Keratinocyte (primary cell): Measurements from ENCODE around the gene FUT6. TPM values are rescaled to one million over a fixed set of nuclear protein-coding genes. Genes with fewer than 3 reads are reported as not detected.

ENCODE experiments used
- DNase-seq: peaks from one replicate; pipeline ENCODE4 v3.0.0-alpha.2; 2011; ENCODE audit warnings: low read depth, missing footprints, low spot score
- FAIRE-seq: peaks from 2 replicates; lab custom pipeline; 2011; peaks lifted over from hg19 to GRCh38; lab: Jason Lieb, UNC
- H2AFZ ChIP-seq: 2 replicates; pipeline ENCODE4 v1.6.0; 2012; ENCODE audit warnings: low read length, control low read depth, inconsistent platforms; ENCODE audit not compliant: control insufficient read depth
- H3K27ac ChIP-seq: 2 replicates; pipeline ENCODE4 v1.5.1; 2011; ENCODE audit warnings: low read length; ENCODE audit not compliant: control insufficient read depth, insufficient read depth
- H3K27me3 ChIP-seq: 3 replicates; pipeline ENCODE4 v1.6.0; 2011; ENCODE audit warnings: low read length; ENCODE audit not compliant: control insufficient read depth, insufficient read depth; ENCODE audit errors: extremely low read depth
- H3K36me3 ChIP-seq, 2 experiments: 2 replicates in 1 of 2; 3 replicates in 1 of 2; pipeline ENCODE4 v1.5.1; 2011; ENCODE audit warnings: low read length in 2 of 2, mild to moderate bottlenecking in 1 of 2; ENCODE audit not compliant: control insufficient read depth in 2 of 2, insufficient read depth in 2 of 2; ENCODE audit errors: extremely low read depth in 1 of 2
- H3K4me1 ChIP-seq: 3 replicates; pipeline ENCODE4 v1.5.1; 2011; ENCODE audit warnings: low read length; ENCODE audit not compliant: control insufficient read depth, insufficient read depth; ENCODE audit errors: extremely low read depth
- H3K4me2 ChIP-seq: 3 replicates; pipeline ENCODE4 v1.6.0; 2011; ENCODE audit warnings: low read depth, low read length; ENCODE audit not compliant: control insufficient read depth, insufficient read depth; ENCODE audit errors: extremely low read depth
- H3K4me3 ChIP-seq, 3 experiments: fragments of 200-600 bp in 1 of 3; sonication (generic) in 1 of 3; 2 replicates in 2 of 3; 3 replicates in 1 of 3; pipeline ENCODE4 v1.5.1; 2011 to 2016; ENCODE audit warnings: low read length in 3 of 3, mild to moderate bottlenecking in 3 of 3, control low read depth in 2 of 3, inconsistent platforms in 1 of 3, low read depth in 1 of 3, mixed read lengths in 1 of 3, mixed run types in 1 of 3, moderate library complexity in 1 of 3; ENCODE audit not compliant: control insufficient read depth in 2 of 3, insufficient read depth in 2 of 3; ENCODE audit errors: extremely low read depth in 1 of 3
- H3K79me2 ChIP-seq: 2 replicates; pipeline ENCODE4 v1.6.0; 2012; ENCODE audit warnings: low read length; ENCODE audit not compliant: control insufficient read depth, insufficient read depth
- H3K9ac ChIP-seq: 3 replicates; pipeline ENCODE4 v1.6.0; 2011; ENCODE audit warnings: low read length; ENCODE audit not compliant: control insufficient read depth, insufficient read depth; ENCODE audit errors: extremely low read depth
- H3K9me1 ChIP-seq: 3 replicates; pipeline ENCODE4 v1.6.0; 2011; ENCODE audit warnings: low read length; ENCODE audit not compliant: control insufficient read depth, insufficient read depth; ENCODE audit errors: extremely low read depth
- H3K9me3 ChIP-seq: 2 replicates; pipeline ENCODE4 v1.5.1; 2012; ENCODE audit warnings: low read depth, low read length; ENCODE audit not compliant: control insufficient read depth
- H4K20me1 ChIP-seq: 3 replicates; pipeline ENCODE4 v1.6.0; 2011; ENCODE audit warnings: low read length; ENCODE audit not compliant: control insufficient read depth, insufficient read depth; ENCODE audit errors: extremely low read depth
- EZH2 ChIP-seq: IDR thresholded peaks from one replicate; pipeline ENCODE4 v1.6.1; 2012; ENCODE audit warnings: inconsistent platforms, mild to moderate bottlenecking, low read length, moderate library complexity
- dilution Hi-C: fragments of 300-500 bp; cut with MboI; formaldehyde crosslinking; loops from one replicate; pipeline ENCODE4 v1.7.0; 2020; ENCODE audit warnings: low sequenced_read_pairs; ENCODE audit not compliant: extremely low pct_ligation_motif_present
- polyA plus RNA-seq, 5 experiments: library from polyadenylated mRNA; depleted of rRNA in 3 of 5; stranded (reverse) in 3 of 5; stranded (forward) in 1 of 5; unstranded in 1 of 5; fragments of >200 nt; gene quantifications; 1 replicate in 1 of 5; 2 replicates in 3 of 5; 3 replicates in 1 of 5; pipeline versions ENCODE4 v1.2.1 to v1.2.3, GENCODE V29; 2011 to 2012; ENCODE audit warnings: missing spikeins in 2 of 5, low read depth in 1 of 5, low replicate concordance in 1 of 5
- TF ChIP-seq, protein P1 (sequence below), 3 experiments: IDR thresholded peaks in 1 of 3; conservative IDR thresholded peaks in 1 of 3; optimal IDR thresholded peaks in 1 of 3; 2 replicates in 2 of 3; 3 replicates in 1 of 3; pipeline versions ENCODE3 to v1.5.1; 2011; ENCODE audit warnings: low read length in 3 of 3, mild to moderate bottlenecking in 3 of 3, moderate library complexity in 2 of 3, control low read depth in 1 of 3, inconsistent platforms in 1 of 3; ENCODE audit not compliant: insufficient read depth in 2 of 3; ENCODE audit errors: extremely low read depth in 1 of 3

FUT6 gene
- polyA plus RNA-seq, 1 donor (not counting 4 experiments of a cell fraction or from before 2014, with no cell fraction given), result not detected

DNA sequence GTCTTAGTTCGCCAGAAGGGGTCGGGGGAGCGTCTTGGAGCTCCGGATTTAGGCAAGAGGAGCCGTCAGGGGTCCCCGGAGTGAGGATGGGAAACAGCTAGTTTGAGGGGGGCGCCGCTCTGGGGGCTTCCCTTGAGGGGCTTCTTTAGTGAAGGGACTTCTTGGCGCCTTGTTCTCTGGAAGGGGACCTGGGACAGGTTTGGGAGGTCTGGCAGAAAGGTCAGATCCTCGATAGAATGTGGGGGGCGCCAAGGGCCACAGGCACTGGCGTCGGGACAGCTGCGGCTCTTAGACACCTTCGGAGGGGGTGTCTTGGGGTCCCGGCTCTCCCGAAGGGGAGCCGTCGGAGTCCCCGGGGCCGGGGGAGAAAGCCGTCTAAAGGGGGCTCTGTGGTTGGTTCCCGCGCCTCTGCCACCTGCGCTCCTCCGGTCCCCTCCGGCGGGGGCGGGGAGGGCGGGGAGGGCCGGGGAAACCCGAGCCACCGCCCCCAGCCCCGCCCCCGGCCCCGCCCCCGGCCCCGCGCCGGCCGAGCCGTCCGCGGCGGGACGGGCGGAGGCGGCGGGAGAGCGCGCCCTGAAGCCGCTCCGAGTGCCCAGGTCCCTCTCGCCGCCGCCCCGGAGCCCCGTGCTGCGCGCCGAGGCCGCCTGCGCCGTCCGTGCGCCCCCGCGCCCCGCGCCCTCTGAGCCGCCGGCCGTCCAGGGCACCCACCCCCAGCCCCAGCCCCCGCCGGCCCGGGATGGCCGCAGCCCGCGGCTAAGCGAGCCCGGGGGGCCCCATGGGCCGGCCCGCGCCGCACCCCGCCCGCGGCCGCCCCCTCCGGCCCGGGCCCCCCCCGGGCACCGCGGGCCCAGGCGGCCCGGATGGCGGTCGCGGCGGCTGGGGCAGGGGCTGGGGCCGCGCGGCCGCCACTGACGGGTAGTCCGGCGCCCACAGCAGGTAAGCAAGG is 34.7 kb downstream of the FUT6 start, which contains the start of gene NRTN:
NRTN (plus strand) TSS at position 552 of the 946 bp plus-strand sequence. CDS start 19,099 bp downstream, outside the sequence.
- TF ChIP-seq EZH2, result peak; percentile 82
- TF ChIP-seq, protein P1, sequence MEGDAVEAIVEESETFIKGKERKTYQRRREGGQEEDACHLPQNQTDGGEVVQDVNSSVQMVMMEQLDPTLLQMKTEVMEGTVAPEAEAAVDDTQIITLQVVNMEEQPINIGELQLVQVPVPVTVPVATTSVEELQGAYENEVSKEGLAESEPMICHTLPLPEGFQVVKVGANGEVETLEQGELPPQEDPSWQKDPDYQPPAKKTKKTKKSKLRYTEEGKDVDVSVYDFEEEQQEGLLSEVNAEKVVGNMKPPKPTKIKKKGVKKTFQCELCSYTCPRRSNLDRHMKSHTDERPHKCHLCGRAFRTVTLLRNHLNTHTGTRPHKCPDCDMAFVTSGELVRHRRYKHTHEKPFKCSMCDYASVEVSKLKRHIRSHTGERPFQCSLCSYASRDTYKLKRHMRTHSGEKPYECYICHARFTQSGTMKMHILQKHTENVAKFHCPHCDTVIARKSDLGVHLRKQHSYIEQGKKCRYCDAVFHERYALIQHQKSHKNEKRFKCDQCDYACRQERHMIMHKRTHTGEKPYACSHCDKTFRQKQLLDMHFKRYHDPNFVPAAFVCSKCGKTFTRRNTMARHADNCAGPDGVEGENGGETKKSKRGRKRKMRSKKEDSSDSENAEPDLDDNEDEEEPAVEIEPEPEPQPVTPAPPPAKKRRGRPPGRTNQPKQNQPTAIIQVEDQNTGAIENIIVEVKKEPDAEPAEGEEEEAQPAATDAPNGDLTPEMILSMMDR (optimal IDR thresholded peaks at IDR 0.05 in 1 of 3, IDR thresholded peaks at IDR 0.05 in 1 of 3, conservative IDR thresholded peaks at IDR 0.05 in 1 of 3; ENCODE audit: extremely low read depth in 1 of 3, insufficient read depth in 2 of 3, low read length in 3 of 3), result no peak
- Histone ChIP-seq H4K20me1 (peaks cover 2% of the 10 kb centered on the region), H3K4me3 (peak within 1 kb of the TSS in 1 of 3 experiments; percentile 48), H3K79me2 (no peaks in the 10 kb centered on the region), H3K36me3 (no peaks in the 10 kb centered on the region), H3K9me3 (no peaks in the 10 kb centered on the region), H3K27me3 (peaks cover 37% of the 10 kb centered on the region), H2AFZ (no peak within 1 kb of the TSS), H3K9ac (no peak within 1 kb of the TSS), H3K9me1 (no peaks in the 10 kb centered on the region), H3K4me1 (peaks cover 7% of the 10 kb centered on the region), H3K27ac (no peak within 1 kb of the TSS), H3K4me2 (peak within 1 kb of the TSS; percentile 85)
- no peak for DNase-seq
- dilution Hi-C loops, result no loop called here
- FAIRE-seq, result no peak

DNA sequence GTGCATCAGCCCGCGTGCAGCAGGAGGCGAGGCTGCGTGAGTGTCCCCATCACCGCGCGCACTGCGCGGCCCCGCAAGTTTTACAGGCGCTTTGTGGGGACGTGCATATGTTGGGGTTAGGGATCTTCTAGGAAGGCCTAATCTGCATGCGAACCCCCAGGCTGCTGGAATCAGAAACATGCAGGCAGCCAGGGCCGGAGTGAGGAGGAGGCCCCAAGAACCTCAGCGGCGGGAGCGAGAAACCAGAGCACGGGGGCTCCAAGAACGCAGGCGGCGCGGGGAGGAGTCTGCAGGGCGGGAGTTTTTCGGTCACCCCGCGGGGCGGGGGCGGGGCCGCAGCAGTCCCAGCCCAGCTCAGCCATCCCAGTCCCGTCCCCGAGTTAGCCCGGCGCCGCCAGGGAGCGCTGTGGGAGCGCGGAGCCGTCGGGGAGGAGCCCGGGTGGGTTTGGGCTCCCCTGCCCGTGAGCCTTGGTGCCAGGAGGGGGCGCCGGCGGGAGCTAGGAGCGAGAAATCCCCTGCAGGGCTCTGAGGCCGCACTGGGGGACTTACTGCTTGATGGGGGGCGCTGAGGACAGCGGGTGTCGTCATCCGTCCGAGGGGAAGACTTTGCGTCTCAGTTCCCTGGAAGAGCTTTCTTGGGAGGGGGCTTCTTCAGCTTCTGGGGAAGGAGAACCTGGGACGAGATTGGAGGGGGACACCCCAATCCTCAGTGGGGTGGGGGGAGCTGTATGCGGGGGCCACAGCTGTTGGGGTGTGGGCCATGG is 35.6 kb downstream of the FUT6 start:
- Histone ChIP-seq H3K27ac (no peak overlapping the region), H2AFZ (peak overlapping the region; percentile 58), H3K9me1 (no peaks in the 10 kb centered on the region), H3K27me3 (peaks cover 46% of the 10 kb centered on the region), H3K79me2 (no peaks in the 10 kb centered on the region), H3K9me3 (no peaks in the 10 kb centered on the region), H3K36me3 (no peaks in the 10 kb centered on the region), H4K20me1 (peaks cover 2% of the 10 kb centered on the region), H3K4me2 (peak overlapping the region; percentile 85), H3K9ac (peak overlapping the region; percentile 28), H3K4me3 (peak overlapping the region; percentile 9 to 48 (median 46)), H3K4me1 (peaks cover 7% of the 10 kb centered on the region)
- TF ChIP-seq EZH2, result no peak
- TF ChIP-seq, protein P1 (optimal IDR thresholded peaks at IDR 0.05 in 1 of 3, IDR thresholded peaks at IDR 0.05 in 1 of 3, conservative IDR thresholded peaks at IDR 0.05 in 1 of 3; ENCODE audit: extremely low read depth in 1 of 3, insufficient read depth in 2 of 3, low read length in 3 of 3), result peak; percentile 90 to 98 (median 97)
- no peak for FAIRE-seq
- DNase-seq, result no peak
- dilution Hi-C loops, result no loop called here
